Activated CD4-positive, CD25-positive, alpha-beta regulatory T cell treated with anti-CD3 and anti-CD28 coated beads, Interleukin-2, amount 50 U/mL, for 16 hours (primary cell): ENCODE data around the gene CIDEB.

Experiments used
- DNase-seq: peaks from one replicate; pipeline ENCODE4 v3.0.0-alpha.2; 2020; ENCODE audit warnings: low read depth, low spot score

The CIDEB gene

GRCh38 chr14:24255438-24255837 is 52.3 kb downstream of the CIDEB start:
- no peak for DNase-seq
